GM21786 (cell line): Measurements from ENCODE around the gene HPCA.
"Not testable (repeated sequence)": the region's sequence is repeated elsewhere in the genome, so short reads cannot be mapped to it uniquely, and the experiment has no call there.

Experiments used
- ATAC-seq: cut with Tn5 transposase; IDR thresholded peaks from one replicate; pipeline ENCODE4 v1.9.1; 2021; ENCODE audit not compliant: unreplicated experiment

Gene HPCA

DNA sequence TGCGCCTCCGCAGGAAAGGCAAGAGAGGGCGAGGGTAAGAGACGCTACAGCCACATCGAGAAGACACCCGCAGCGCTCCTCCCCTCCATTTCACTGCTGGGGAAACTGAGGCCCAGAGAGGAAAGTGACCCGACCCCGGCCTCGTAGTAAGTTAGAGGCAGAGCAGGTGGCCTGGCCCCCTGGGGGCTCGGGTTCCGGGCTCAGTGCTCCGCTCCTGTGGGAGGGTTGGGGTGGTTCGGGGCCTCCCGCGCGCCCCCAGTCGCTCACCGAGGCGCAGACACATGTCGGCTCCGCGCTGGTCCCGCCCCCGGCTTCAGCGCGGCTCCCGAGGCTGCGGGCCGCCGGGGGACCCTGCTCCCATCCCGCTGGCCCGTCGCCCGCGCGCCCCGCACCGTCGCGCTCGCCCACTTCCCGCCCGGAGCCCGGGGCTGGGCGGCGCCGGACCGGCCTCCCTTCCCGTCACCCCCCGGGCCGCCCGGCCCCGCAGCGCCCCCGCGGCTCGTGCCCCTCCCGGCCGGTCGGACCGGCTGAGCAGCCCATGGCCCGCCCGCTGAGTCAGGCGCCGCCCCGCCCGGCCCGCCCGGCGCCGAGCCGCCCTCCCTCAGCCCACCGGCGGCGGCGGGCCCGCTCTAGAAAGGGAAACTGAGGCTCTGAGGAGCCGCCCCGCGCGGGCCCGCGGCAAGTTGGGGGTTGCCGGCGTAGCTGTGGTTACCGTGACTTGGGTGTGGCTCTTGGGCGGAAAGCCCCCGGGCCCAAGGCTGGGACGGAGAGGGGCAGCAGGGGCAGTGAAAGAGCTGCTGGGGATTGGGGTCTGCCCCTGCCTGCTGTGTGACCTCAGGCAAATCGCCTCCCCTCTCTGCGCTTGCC lies 14.9 kb downstream of the HPCA start, which contains the start of gene TMEM54:
TMEM54 (minus strand) TSS at position 434 of the 867 bp plus-strand sequence; CDS start at position 283, 151 bp downstream.
- no peak for ATAC-seq

DNA sequence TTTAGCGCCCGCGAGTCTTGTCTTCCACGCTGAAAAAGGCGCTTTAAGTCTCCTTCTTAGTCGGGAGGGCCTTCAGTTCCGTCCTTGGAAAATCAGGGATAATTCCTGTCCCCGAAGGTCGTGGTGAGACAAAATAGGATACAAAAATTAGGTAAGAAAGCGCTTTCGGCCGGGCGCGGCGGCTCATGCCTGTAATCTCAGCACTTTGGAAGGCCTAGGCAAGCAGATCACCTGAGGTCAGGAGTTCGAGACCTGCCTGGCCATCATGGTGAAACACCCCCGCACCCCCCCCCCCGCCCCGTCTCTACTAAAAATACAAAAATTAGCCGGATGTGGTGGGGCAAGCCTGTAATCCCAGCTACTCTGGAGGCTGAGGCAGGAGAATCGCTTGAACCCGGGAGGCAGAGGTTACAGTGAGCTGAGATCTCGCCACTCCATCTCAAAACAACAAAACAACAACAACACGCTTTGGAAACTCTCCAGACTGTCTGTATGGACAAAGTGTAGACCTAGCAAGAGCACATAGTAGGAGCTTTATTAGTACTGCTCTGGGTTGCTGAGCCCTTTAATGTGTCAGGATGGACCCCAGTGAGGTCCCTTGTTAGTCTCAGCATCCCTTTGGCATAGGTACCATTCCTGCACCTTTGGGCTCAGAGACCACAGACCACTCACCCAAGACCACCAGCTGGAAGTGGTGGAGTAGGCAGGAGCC lies 15.7 kb downstream of the HPCA start:
- no peak for ATAC-seq

DNA sequence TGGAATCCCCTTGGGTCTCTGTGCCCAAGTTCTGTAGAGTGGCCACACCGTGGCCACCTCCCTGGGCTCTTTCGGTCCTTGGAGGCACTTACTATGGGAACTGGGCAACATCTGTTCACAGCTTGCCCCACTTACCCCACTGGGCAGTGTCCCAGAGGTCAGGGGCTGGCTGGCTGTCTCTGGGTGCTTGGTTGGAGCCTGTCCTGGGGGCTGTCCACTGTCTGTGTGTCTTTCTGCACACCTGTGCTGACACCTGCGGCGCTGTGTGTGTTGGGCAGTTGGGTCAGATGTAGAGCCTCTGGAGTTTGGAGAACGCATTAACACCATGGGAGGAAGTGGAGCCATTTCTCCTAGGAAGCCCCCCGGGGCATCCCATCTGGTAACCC lies 16.2 kb downstream of the HPCA start:
- ATAC-seq: no peak

DNA sequence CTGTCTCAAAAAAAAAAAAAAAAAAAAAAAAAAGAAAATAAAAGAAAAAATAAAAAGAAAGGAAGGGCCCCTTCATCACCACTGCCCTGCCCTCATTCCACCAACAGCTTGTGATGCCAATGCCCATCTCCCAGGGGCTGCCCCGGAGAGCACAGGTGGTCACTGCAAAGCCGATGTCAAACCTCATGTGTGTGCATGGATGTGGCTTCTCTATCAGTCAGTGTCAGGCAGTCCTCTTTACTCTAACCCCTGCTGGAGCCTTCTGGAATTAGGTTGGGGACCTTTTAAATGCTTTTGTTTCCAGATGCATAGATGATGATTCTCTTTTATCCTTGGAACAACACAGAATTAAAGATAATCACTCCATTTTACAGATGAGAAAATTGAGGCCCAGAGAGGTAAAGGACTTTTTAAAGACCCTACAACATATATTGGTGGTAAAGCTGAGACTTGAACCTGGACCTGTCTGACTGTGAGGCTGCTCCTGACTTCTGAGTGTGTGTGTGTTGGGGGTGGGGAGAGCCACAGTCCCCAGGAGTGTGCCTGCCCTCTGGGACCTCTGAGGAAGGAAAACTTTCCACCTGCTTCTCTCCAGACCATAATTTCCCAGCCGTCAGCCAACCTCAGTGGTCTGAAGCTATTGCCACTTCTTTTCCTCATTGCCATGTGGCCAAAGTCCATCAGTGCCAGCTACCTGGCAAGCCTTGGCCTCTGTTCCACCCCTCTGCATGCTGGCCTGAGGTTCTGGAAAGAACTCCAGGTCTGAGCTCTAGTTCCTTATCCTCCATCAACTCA lies 17.9 kb downstream of the HPCA start:
- ATAC-seq: no peak

DNA sequence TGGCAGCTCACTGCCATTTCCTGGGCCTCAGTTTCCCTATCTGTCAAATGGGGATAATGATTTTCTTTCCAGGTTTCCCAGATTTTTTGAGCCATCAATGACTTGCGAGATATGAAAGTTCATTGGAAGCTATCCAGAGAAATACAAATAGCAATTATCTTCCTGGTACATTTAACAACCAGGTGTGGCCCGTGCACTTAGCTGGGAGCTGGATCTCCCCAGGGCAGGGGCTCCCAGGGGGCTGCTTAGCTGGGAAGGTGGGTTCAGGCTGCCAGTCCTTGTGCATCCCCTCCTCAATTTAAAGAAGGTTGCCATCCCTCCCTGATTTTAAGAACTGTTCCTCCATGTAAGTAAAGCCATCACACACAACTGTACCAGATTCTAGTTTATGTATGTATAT lies 18.5 kb downstream of the HPCA start:
- no peak for ATAC-seq

DNA sequence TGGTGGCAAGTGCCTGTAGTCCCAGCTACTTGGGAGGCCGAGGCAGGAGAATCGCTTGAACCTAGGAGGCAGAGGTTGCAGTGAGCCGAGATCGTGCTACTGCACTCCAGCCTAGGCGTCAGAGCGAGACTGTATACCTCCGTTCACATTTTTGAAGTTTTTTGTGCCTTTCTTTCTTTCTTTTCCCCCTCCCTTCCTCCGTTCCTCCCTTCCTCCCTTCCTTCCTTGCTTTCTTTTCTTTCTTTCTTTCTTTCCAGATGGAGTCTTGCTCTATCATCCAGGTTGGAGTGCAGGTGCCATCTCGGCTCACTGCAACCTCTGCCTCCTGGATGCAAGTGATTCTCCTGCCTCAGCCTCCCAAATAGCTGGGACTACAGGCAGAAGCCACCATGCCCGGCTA lies 19.3 kb downstream of the HPCA start:
- ATAC-seq: not testable (repeated sequence)

DNA sequence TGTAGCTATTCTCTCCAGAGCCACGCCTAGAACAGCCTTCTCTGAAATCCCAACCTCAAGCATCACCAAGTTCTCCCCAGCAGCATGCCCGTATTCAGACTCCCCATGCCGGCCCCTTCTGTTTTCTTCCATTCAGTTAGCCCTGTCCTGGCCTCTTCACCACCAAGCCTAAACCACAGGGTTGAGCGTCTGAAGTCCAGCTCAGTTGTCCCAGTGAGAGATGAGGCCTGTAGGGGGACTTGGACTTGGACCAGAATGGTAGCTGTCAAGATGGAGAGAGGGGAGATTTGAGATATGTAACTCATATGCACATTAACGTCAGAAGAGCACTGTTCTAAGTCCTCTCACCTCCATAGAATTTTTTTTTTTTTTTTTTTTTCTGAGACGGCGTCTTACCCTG lies 20.4 kb downstream of the HPCA start:
- ATAC-seq: no peak

DNA sequence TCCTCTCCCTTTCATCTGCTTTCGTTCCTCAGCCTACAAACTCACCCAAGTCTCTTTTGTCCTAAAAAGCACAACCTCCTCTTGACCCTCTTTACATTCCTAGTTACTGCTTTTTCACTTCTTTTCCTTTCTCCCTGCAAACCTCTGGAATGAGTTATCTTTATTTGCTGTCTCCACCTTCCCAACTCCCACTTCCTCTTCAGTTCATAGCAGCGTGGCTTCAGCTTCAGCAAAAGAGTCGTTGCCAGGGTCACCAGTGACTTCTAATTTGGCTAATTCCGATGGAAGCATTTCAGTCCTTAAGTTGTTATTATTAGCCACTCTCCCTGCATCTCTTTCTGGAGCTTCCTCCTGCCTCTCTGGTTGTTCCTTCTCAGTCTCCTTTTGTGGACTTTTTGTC lies 21.1 kb downstream of the HPCA start:
- no peak for ATAC-seq

DNA sequence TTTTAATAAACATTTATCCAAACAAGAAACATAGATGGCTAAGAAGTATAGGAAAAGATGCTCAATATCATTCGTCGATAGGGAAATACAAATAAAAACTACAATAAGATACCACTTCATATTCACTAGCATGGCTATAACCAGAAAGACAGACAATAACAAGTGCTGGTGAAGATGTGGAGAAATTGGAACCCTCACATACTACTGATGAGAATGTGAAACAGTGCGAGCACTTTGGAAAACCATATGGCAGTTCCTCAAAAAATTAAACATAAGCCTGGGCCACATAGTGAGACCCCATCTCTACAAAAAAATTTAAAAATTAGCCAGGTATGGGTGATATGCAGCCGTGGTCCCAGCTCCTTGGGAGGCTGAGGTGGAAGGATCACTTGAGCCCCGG lies 24.0 kb downstream of the HPCA start:
- no peak for ATAC-seq

DNA sequence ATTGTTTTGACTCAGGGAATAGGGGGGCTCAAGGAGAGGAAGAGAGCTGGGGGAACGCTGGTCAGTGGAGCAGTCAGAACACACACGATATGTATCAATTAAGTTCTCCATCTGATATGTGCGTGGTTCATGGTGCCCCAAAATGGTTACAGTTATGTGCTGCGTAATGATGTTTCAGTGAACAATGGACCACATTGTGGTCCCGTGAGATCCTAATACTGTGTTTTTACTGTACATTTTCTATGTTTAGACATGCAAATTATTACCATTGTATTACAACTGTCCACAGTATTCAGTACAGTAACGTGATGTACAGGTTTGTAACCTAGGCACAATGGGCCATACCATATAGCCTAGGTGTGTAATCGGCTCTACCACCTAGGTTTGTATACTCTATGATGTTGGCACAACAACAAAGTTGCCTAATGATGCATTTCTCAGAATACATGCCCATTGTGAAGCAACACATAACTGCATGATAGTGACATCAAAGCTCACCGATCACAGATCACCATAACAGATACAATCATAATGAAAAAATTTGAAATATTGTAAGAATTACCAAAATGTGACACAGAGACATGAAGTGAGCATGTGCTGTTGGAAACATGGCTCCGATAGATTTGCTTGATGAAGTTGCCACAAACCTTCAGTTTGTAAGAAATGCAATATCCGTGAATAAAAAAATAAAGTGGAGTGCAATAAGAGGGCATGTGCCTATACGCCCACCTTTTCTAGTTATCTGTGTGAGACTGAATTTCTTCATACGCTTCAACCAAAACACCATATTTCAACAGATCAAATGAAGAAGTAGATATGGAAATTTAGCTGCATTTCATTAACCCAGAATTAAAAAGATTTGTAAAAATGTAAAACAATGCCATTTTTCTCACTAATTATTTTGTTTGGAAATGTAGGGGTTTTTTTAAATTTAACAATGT lies 29.7 kb downstream of the HPCA start:
- no peak for ATAC-seq

DNA sequence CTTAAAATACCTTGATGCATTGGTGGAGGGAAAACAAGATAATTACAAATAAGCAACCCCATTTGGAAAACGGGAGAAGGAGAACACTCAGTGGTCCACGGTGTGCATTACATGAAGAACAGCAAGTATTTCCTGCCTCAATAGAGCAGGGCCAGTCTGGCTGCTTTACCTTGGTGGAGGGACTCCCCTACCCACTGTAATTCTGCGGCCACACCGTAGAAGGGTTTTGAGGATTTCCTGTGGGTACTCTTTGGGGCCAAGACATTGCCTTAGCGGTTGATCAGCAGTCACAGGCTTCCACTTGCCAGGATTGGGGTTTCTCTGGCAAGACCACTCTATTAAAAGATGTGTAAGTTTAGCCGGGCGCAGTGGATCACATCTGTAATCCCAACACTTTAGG lies 31.2 kb downstream of the HPCA start:
- no peak for ATAC-seq

DNA sequence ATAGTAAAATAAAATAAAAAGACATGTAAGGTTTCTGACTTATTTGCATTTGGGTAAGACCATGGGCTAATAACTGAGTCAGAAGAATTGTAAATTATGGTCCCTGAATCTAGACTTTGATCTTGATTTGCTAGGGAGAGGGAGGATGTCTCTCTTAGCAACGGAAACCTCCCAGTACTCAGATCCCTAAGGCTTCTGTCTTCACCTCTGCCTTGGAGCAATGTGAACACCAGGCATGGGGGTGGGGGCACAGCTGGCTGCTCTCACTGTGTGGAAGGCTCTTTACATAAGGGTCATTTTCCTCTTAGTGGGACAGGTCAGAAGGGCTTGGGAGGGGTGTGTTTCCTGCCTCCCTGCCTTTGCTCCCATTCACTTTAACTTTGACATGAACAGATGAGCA lies 31.9 kb downstream of the HPCA start:
- ATAC-seq: no peak

DNA sequence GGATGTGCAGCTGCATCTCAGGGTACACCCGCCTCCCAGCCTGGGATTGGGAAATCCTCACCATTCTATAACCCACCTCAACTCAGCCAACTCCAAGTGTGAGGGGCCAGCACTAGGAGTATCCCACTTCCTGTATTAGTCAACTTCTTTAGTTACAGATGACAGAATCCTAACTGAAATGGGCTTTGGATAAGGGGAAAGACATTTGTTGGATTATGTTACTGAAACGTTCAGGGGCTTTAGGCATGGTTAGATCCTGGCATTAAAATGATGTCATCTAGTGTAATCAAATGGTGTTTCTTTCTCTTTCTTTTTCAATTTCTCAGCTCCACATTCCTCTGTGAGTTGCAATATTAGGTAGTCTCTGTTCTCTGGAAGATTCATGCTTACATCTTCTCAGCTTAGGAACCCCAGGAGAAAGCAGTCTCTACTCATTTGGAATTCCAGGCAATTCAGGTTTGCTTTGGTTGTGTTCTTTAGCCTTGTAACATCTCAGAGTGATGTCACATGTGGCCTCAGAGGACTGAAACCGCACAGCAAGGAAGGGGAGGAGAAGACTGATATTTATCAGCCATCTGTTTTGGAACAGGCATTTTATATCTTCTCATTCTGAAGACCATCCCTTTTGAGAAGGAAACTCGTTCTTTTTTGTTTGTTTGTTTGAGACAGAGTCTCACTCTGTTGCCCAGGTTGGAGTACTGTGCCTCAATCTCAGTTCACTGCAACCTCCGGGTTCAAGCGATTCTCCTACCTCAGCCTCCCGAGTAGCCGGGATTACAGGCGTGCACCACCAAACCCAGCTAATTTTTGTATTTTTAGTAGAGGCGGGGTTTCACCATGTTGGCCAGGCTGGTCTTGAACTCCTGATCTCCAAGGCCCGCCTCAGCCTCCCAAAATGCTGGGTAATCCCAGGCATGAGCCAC lies 33.8 kb downstream of the HPCA start:
- no peak for ATAC-seq

DNA sequence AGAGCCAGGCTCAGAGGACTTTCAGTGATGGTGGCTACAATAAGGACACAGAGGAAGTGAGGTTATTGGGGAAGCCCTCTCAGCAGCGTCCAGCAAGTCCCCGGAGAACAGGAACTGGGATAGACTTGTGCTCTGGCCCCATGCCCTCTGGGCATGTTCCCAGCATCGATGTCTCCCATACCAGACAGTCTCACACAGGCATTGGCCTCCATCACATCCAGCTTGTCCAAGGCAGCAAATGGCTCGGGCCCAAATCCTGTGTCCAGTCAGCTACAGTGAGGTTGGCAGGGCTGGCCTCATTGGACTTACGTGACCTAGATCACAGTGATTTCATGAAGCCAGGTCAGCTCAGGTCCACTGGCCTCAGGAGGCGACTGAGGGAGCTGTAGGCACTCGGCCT lies 34.5 kb downstream of the HPCA start:
- ATAC-seq: no peak

DNA sequence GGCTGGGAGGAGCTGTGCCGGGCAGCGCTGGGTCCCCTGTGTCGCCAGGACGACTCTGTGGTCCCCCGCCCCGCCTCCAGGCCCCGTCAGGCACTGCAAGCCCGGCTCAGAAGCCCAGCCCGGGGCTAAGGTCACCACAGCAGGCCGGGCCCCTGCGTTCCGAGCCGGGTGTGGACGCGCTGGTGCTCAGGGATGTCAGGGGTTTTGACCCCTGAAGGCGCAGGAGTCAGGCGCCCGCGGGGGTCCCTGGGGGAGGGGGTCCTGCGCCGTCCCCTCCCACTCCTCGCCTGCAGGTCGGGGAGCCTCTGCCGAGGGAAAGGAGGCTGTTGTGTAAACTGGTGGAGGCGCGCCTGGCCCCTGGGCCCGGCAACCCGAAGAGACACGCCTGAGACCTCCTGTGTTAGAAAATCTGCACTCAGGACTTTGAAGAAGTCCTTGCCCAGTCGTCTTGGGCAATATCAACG lies 38.6 kb downstream of the HPCA start:
- no peak for ATAC-seq

DNA sequence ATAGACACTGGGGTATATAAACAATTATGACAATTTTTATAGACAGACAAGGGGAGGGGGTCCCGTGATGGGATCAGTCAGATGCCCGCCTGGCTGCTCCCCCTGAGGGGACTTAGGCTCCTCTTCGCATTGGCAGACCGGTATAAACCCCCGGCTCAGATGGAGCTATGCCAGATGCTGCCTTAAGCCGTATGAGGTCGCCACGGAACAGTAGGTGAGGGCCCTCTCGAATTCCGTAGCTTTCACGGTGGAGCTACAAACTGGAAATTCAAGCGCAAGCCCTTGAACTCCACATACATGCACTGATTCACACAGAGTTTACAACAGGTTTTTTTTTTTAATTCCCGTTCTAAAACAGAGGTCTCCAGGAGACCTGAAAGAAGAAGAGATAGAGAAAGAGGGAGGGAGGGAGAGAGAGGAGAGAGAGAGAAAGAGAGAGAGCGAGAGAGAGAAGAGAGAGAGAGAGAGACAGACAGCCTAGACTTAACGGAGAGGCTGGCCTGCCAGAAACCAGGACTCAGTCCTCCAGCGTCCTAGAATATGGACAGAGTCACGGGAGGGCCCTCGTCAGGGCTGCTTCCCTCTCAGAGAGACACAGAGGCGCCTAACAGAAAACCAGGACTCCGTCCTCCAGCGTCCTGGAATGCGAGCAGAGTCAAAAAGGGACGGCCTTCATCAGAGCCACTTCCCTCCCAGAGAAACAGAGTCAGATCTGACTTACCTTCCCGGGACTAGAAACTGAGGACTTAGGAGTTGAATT lies 39.3 kb downstream of the HPCA start:
- ATAC-seq: no peak

DNA sequence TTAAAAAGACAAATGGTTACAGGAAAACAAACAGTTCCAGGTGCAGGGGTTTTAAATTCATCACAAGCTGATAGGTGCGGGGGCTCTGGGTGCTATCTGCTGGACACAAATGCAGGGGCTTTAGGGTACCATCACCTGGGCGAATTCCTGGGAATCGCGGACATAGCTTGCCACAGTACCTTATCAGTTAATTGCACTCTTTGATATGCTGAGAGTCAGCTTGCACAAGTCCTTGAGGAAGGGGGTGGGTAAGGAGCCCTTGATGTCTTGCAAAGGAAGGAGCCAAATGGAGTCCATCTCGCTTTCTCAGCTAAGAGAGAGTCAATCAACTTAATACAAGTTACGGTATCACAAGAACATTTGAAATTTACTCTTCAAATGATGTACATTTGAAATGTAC lies 40.3 kb downstream of the HPCA start:
- ATAC-seq: no peak

DNA sequence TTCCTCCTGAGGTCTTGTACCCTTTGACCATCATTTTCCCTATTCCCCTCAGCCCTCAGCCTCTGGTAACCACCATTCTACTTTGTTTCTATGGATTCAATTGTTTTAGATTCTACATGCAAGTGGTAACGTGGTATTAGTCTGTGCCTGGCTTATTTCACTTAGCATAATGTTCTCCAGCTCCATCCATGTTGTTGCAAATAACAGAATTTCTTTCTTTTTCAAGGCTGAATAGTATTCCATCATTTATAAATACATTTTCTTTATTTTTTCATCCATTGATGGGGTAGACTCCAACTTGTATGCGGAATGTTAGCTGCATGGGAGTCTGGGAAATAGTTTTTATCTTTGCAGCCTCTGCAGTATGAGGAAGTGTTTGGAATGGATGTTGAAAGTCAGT lies 41.1 kb downstream of the HPCA start:
- no peak for ATAC-seq

DNA sequence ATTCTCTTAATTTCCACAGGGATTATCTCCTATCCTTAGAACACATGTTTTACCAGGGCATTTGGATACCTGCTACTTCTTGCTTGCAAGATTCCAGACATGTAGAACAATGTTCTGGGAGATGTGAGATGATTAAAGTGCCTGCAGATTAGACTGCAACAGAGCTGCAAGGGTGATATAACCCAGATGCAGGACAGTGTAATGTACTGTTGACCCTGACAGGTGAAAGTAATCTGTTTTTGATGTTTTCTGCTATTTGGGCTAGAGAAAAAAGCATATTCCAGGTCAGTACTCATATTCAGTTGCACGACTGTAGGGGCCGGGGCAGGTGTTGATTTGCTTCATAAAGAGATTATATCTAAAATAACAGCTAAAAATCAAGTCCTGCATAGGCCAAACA lies 42.0 kb downstream of the HPCA start:
- ATAC-seq: no peak
